NCI-H146 treated with DMSO at 0.1 percent for 48 hours (cell line): Measurements from ENCODE around the gene BTBD10.

Experiments
- DNase-seq: peaks from one replicate; lab custom pipeline; 2025; ENCODE audit not compliant: unreplicated experiment; lab: John Stamatoyannopoulos, UW

The BTBD10 gene

GRCh38 chr11:13462901-13463778, at the start of gene BTBD10:
TSS of gene BTBD10 (minus strand) at chr11:13463222. CDS start at chr11:13445124, 18,098 bp downstream.
- DNase-seq, result peak; percentile 73

- DNase-seq, result no peak
These were observed 40.4 kb upstream of the BTBD10 start for GRCh38 chr11:13503393-13503792.

- DNase-seq, result no peak
These were observed 39.5 kb upstream of the BTBD10 start for GRCh38 chr11:13502492-13502891.

GRCh38 chr11:13495929-13496328, 32.9 kb upstream of the BTBD10 start, which contains the start of gene PTH:
TSS of gene PTH (minus strand) at chr11:13495997. CDS start at chr11:13492855, 3,142 bp downstream.
- no peak for DNase-seq

GRCh38 chr11:13494051-13494450, 31.0 kb upstream of the BTBD10 start:
- DNase-seq, result no peak

GRCh38 chr11:13487661-13488030, 24.6 kb upstream of the BTBD10 start:
- no peak for DNase-seq

GRCh38 chr11:13486926-13487660, 24.1 kb upstream of the BTBD10 start:
- no peak for DNase-seq

GRCh38 chr11:13480198-13480597, 17.2 kb upstream of the BTBD10 start:
- no peak for DNase-seq

- no peak for DNase-seq
These were observed 16.7 kb upstream of the BTBD10 start for GRCh38 chr11:13479688-13480087.

- no peak for DNase-seq
These were observed 12.1 kb upstream of the BTBD10 start for GRCh38 chr11:13475091-13475490.

- no peak for DNase-seq
These were observed 10.1 kb upstream of the BTBD10 start for GRCh38 chr11:13473013-13473722.

- DNase-seq, result no peak
These were observed 5.7 kb upstream of the BTBD10 start for GRCh38 chr11:13468750-13469149.

- DNase-seq, result no peak
These were observed 2.9 kb upstream of the BTBD10 start for GRCh38 chr11:13465909-13466371.

GRCh38 chr11:13463779-13464290, 813 bp upstream of the BTBD10 start:
- peak; percentile 51 for DNase-seq

GRCh38 chr11:13462311-13462900, 616 bp downstream of the BTBD10 start:
- DNase-seq, result peak; percentile 22

- DNase-seq, result no peak
These were observed 1.7 kb downstream of the BTBD10 start for GRCh38 chr11:13461291-13461690.

GRCh38 chr11:13450832-13451397, 12.1 kb downstream of the BTBD10 start:
- no peak for DNase-seq

GRCh38 chr11:13449522-13449921, 13.5 kb downstream of the BTBD10 start:
- DNase-seq, result no peak

- no peak for DNase-seq
These were observed 14.1 kb downstream of the BTBD10 start for GRCh38 chr11:13448876-13449275.

- no peak for DNase-seq
These were observed 16.6 kb downstream of the BTBD10 start for GRCh38 chr11:13446444-13446843.
